GM18499 (cell line): ENCODE measurements around the gene KATNBL1.
"Not testable (repeated sequence)": the region's sequence is repeated elsewhere in the genome, so short reads cannot be mapped to it uniquely, and the experiment has no call there.

Source experiments
- ATAC-seq: cut with Tn5 transposase; IDR thresholded peaks from one replicate; pipeline ENCODE4 v1.9.1; 2021; ENCODE audit warnings: moderate number of reproducible peaks; ENCODE audit not compliant: insufficient read depth, unreplicated experiment

The KATNBL1 gene

DNA sequence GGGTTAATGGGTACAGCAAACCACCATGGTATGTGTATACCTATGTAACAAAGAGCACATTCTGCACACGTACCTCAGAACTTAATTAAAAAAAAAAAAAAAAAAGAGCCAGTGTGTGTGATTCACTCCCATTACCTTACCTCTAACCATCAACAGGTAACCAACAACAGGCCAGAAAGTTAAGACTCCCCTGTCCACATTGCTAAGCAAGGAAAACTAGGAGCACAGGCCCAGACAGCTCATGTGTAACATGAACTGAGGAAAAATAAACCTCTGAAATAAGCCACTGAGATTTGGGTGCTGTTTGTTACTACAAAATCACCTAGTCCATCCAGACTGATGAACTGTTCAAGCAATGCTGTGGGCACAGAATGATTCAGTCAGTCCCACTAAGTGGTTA, 6.0 kb downstream of the KATNBL1 start:
- no peak for ATAC-seq

DNA sequence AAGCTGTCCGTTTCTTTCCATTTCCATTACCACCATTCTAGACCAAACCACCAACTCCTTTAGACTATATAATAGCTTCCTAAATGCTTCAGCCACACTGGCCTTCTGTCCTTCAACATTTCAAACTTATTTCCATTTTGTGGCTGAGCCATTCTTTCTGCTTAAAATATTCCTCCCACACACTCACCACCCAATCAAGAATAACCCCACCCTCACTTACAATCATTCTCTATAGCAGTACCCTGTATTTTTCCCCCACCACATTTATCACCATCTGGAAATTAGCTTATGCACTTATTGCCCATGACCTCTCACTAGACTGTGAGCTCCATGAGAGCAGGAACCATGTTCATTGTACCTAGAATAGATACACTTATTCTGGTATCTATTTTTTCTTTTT, 6.6 kb downstream of the KATNBL1 start:
- no peak for ATAC-seq

DNA sequence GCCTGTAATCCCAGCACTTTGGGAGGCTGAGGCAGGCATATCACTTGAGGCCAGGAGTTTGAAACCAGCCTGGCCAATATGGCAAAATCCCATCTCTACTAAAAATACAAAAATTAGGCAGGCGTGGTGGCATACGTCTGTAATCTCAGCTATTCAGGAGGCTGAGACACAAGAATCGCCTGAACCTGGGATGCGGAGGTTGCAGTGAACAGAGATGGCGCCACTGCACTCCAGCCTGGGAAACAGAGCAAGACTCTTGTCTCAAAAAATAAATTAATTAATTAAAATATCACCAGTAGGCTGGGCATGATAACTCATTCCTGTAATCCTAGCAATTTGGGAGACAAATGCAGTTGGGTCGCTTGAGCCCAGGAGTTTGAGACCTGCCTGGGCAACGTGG, 16.6 kb downstream of the KATNBL1 start:
- ATAC-seq, result not testable (repeated sequence)

DNA sequence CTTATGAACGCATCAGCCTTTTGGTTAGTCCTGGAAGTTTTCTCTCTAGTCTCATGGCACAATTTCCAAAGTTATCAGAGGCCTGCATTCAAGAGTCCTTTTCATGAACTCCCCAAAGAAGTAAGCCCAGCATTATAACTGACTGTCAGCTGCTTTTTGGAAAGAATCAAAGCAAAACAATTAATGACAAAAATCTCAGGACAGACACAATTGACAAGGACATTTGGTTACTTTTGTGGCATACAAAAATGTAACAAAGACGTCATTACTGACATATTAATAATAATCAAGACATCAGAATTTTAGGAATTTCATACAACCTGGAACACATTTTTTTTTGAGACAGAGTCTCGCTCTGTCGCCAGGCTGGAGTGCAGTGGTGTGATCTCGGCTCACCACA, 21.2 kb downstream of the KATNBL1 start:
- ATAC-seq, result no peak

DNA sequence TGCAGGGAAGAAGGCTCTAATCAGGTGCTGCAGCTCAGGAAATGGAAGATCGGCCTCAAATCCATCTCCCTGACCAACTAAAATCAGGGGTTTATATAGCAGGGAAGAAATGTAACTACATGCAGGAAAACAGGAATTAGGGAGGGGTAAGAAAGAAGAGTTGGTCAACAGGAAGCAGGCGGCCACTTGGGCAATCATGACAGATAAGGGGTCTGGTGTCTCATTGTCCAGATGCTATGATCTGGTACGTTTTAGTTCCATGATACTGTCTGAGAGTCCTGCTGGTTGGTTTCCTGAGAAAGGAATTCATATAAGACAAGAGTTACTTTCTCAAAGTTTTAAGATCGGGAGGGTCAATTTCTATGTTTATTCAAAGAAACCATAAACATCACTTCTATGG, 24.2 kb downstream of the KATNBL1 start:
- ATAC-seq, result no peak

DNA sequence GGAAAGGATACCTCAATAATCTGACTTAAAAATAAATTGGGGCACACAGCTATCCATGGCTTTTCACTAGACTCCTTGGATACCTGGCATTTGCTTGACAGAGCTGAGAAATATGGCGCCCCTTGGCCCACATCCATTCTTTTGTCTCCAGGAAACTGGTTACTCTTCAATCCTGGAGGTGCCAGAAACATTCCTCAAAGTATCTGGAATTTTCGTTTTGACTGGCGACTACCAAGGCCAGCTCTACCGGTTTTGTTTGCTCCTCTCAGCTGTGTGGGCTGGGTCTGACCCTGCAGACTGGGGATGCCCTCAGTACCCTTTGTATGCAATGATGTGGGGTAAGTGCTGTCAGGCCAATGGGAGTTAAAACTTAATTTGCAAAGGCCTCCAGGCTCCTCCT, 27.0 kb downstream of the KATNBL1 start:
- no peak for ATAC-seq

DNA sequence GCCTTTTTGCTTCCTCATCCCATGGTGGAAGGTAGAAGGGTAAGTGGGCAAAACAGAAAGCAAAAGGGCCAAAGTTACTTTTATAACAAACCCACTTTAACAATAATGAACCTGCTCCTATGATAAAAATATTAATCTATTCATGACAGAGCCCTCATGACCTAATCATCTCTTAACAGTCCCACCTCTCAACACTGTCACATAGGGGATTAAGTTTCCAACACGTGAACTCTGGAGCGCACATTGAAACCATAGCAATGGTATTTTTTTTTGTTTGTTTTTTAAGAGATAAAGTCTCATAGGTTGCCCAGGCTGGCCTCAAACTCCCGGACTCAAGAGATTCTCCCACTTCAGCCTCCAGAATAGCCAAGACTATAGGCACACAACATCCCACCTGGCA, 30.7 kb downstream of the KATNBL1 start:
- ATAC-seq, result no peak

DNA sequence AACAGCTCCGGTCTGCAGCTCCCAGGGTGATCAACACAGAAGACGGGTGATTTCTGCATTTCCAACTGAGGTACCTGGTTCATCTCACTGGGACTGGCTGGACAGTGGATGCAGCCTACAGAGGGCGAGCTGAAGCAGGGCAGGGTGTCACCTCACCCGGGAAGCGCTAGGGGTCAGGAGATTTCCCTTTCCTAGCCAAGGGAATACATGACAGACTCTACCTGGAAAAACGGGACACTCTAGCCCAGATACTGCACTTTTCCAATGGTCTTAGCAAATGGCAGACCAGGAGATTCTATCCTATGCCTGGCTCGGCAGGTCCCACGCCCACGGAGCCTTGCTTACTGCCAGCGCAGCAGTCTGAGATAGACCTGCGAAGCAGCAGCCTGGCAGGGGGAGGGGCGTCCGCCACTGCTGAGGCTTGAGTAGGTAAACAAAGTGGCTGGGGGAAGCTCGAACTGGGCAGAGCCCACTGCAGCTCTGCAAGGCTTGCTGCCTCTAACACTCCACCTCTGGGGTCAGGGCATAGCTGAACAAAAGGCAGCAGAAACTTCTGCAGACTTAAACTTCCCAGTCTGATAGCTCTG, 43.8 kb downstream of the KATNBL1 start:
- ATAC-seq, result not testable (repeated sequence)

DNA sequence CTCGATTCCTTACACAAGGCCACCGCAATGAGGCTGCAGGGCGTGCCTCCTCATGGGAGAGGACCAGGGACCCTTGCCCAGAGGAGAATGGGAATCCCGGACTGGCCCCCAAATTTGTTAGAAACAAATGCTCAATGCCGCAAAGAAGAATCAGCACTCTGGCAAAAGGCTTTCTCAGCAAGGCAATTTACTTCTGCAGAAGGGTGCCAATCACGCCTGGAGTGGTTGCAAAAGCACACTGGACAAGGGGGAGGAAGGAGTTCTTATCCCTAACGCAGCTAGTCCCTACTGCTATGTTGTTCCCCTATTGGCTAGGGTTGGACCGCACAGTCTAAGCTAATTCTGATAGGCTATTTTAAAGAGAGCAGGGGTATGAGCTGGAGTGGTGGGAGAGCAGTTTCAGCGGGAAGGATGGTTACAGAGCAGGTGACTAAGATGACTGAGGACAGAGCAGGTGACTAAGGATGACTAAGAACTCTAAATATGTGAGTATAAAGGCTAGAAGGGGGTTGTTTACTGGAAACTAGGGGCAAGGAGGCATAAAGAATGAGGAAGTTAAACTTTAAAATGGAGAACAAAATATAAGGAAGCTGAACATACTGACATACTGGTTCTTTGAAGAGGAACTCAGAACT, 48.5 kb downstream of the KATNBL1 start:
- no peak for ATAC-seq

DNA sequence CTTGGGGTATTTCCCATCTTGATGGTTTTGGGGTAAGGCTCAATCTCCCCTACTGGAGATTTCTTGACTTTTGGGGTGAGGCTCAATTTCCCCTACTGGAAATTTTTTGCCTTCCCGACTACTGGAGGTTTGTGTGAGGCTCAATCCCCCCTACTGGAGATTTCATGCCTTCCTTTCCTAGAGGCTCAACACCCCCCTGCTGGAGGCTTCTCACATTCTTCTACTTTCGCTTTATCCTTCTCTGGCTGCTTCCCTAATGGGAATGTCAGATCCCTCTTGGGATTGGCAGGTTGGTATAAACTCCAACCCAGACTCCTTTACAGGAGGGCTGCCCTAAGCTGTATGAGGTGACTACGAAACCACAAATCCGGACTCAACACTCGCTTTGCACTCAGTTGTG, 49.2 kb downstream of the KATNBL1 start:
- ATAC-seq, result no peak

DNA sequence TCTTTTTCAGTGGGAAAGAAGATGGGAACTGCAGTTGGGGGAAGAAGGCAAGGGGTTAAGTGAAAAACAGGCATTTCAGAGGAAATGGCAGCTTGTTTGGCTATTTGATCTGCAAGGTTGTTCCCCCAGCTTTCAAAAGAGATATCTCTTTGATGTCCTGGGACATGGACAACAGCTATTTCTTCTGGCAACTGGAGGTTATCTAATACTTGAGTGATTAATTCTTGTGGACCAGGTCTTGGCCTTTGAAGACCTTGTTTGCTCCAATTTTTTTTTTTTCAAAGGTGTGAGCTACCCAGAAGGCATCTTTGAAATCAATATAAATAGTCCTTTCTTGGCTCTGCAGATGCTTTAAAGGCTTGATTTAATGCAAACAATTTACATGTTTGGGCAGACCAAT, 51.5 kb downstream of the KATNBL1 start:
- ATAC-seq, result no peak

DNA sequence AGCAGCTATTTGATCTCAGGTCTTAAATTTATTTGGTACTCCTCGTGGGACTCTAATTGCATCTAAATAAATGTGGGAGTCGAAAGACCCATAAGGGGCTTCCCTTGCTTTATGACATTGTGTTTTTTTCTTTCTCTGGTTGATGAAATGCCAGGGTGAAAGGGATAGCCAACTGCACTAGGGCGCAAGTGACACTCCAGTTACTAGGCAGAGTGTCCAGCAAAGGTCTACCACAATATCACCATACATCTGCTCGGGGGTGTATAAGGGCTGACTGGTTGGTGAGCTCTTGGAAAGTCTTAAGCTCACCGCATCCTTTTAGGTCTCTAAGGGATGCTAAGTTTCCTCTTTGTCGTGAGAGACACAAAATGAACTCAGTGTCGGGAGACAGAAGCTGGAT, 54.0 kb downstream of the KATNBL1 start:
- no peak for ATAC-seq

DNA sequence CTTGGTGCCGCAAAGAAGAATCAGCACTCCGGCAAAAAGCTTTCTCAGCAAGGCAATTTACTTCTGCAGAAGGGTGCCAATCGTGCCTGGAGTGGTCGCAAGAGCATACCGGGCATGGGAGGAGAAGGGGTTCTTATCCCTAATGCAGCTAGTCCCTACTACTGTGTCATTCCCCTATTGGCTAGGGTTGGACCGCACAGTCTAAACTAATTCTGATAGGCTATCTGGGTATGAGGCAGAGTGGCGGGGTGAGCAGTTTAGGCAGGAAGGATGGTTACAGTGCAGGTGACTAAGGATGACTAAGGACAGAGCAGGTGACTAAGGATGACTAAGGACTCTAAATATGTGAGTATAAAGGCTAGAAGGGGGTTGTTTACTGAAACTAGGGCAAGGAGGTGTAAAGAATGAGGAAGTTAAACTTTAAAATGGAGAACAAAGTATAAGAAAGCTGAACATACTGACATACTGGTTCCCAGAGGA, 55.1 kb downstream of the KATNBL1 start:
- ATAC-seq, result no peak

DNA sequence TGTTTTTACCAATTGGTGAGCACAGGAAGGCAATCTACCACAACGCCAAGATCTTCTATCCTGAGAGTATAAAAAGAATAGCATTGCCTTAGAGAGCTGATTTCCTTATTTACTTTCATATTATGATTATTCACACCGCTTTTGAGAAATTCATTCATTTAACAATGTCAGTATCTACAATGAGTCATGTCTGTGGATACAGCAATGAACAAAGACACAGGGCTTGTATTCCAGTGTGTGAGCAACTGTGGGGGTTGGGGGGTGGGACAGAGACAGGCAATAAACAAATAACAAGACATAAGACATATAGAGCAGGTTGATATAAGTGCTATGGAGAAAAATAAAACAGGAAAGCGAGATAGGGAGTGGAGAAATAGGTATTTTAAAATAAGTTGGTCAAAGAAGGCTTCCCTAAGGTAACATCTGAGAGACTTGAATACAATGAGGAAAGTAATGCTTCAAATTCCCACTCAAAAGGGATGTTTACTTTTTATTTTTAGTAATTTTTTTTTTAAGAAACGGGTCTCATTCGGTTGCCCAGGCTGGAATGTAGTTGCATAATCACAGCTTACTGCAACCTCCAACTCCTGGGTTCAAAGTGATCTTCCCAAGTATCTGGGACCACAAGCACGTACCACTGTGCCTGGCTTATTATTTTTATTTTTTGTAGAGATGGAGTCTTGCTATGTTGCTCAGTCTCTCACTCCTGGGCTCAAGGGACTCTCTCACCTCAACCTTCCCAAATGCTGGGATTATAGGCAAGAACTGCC, 62.3 kb downstream of the KATNBL1 start:
- no peak for ATAC-seq

DNA sequence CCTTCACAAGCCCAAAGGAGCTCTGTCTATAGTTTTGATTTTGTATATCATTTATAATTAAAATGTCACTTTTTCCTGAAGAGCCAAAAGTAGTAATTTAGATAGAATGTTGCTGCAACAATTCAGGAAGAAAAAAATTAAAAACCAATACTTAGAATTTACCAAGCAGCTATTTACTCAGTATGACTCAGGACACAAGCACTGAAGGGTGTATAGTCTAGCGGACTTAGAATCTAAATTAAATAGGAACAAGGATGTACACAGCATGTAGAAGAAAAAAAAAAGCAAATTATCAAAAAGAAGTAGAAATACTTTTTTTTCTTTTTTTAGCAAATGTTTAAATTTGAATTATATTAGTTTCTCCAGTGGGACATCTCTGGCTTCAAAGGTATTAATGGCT, 76.4 kb downstream of the KATNBL1 start:
- no peak for ATAC-seq

DNA sequence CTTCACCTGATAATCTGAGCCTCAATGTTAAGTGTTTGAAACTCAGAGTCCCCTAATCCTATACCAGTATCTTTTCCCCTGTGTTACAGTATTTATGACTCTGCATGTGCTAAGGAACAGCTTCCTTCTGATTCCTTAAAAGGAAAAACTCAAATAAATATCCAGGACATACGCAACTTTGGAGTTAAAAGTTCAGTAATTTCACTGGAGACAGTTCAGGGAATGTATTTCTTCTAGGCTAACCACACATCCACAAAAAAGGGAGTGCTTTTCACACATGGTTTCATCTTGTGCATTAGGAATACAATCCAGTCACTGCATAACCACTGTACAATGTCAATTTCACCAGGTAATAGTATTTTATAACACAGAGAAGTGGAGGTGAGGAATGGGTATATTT, 77.0 kb downstream of the KATNBL1 start:
- no peak for ATAC-seq

DNA sequence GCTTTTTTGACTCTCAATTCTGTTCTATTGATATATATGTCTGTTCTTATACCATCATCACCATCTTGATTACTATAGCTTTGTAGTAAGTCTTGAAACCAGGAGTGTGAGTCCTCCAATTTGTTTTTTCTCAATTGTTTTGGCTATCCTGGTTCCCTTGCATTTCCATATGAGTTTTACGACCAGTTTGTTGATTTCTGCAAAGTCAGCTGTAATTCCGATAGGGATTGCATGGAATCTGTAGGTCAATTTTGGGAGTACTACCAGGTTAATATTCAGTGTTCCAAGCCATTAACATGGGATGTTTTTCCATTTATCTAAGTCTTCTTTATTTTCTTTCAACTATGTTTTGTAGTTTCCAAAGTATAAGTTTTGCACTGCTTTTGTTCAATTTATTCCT, 81.0 kb downstream of the KATNBL1 start:
- ATAC-seq, result no peak

DNA sequence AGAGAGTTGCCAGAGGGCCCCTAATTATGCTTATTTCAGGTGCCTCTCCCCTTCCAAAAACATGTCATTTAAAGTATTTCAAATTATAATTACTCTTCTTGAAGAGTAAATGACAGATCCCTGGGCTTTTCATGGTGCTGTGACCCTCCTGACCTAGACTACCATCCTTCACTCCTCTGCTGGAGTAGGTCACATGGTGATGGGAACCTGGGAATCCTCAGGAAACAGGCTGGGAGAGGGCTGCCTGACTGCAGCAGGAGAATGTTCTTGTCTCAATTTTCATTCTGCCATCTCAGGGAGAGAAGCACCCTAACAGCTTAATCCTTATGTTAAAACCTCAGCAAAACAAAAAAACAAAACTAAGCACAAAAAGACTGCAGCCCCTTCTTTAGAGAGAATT, 83.4 kb downstream of the KATNBL1 start:
- ATAC-seq, result no peak

DNA sequence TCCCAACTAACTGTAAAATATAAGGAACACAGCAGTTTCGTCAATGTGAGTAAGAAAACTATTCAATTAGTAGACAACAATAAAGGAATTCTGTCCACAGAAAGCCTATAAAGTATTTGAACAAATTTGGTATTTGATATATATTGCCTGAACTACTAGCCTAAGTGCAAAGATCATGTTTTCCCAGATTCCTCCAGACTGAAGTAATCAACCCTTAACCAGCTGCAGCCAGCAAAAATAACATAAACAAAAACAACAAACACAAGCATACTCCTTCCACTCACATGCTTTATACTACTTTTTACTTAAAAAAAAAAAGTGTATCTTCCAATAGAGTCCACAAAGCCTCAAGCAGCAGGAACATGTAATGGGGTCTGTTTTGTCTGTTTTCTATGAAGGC, 84.0 kb downstream of the KATNBL1 start:
- no peak for ATAC-seq

DNA sequence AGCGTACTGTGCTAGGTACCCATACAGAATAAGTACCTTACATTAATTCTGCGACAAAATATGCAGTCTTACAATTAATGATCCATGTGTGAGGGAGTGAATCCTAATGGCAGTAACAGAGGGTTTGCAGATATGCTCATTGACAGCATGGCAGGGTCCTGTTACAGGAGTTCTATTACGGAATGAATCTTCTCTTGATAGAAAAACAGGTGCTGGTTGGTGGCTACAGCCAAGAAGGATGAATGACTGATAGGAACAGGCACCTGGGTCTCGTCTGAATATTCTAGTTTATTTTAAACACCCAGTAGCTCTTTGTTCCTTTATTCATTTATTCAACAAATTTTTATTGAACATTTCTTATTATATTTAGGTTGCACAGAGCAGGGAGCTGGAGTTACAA, 85.2 kb downstream of the KATNBL1 start:
- ATAC-seq, result no peak

DNA sequence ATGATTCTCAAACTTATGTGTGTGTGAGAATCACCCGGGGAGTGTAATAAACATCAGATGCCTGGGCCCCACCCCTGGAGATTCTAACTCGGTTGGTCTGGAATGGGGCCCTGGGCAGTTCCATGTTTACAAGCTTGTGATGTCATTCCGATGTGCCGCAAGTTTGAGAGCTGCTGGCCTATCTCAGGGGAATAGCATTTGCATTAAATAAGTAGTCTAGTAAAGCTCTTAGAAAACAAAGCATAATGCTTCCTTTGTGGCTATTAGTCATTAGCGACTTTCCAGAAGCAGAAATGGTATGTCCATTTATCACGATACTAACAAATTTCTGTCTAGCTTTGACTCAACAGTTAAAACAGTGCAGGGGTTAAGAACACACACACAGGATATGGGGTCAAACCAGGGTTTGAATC, 87.1 kb downstream of the KATNBL1 start:
- no peak for ATAC-seq

DNA sequence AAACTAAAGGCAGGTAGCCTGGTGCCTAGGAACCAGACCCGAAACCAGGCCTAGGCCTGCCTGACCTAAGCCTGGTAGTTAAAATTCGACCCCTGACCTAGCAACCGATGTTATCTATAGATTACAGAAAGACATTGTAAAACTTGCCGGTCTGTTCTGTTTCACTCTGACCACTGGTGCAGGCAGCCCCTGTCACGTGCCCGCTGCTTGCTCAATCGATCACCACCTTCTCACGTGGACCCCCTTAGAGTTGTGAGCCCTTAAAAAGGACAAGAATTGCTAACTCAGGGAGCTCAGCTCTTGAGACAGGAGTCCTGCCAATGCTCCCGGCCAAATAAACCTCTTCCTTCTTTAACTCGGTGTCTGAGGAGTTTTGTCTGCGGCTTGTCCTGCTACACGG, 88.1 kb downstream of the KATNBL1 start:
- not testable (repeated sequence) for ATAC-seq
